HG03565 (cell line): ENCODE results near the gene DLG2.
"Not testable (repeated sequence)": the region's sequence is repeated elsewhere in the genome, so short reads cannot be mapped to it uniquely, and the experiment has no call there.

Experiments
- ATAC-seq: cut with Tn5 transposase; IDR thresholded peaks from one replicate; pipeline ENCODE4 v1.9.1; 2021; ENCODE audit warnings: mild to moderate bottlenecking, moderate library complexity; ENCODE audit not compliant: unreplicated experiment

Gene DLG2

DNA sequence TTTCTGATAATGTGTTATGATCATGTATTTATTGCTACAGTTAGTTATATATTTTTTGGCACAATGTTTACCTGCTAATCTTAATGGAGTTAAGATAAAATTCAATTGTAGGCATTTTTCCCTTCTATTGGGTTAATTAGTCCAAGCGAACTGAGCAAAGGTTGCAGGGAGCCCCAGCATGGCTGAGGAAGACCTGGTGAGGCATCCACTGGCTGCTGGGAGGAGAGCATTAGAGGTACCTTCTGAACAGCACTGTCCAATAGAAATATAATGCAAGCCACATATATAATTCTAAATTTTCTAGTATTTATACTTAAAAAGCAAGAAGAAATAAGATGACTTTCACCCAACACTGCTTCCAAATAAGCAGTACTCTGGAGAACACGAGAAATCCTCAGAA, 19.9 kb upstream of the DLG2 start:
- ATAC-seq = no peak

DNA sequence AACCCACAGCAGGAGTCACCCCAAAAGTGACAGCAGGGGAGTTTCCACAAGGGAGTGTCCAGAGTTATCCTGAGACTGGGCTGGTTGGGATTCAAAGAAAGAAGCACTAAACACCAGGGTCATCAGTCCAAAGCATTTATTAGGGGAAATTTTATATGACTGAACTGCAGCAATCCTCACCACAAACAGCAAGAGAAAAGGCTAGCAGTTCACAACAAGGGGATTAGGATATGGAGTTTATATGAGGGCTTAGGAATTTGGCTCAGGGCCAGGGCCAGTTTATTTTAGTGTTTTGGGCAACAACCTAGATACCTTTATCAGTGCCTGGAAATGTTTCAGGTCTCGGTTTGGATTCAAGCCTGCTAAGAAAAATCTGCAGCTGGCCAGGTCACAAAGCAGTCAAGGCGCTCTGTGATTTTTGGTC, 16.1 kb upstream of the DLG2 start:
- ATAC-seq = no peak

DNA sequence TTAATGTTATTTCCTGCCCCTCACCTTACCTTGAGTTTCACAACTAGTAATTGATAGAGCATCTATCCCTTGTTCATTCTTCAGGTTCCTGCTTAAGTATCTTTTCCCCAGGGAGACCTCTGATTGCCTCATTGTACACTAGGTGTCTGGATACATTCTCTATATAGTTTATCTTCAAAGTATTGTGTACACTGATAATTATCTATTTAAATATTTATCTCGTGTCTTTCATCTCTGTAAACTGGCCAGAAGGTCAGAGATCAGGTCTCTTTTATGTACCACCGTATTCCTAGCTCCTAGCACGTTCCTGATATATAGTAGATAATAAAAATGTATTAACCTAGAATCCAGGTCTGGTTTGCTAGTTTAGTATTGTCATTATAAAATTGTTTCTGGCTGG, 7.6 kb upstream of the DLG2 start:
- ATAC-seq = no peak

DNA sequence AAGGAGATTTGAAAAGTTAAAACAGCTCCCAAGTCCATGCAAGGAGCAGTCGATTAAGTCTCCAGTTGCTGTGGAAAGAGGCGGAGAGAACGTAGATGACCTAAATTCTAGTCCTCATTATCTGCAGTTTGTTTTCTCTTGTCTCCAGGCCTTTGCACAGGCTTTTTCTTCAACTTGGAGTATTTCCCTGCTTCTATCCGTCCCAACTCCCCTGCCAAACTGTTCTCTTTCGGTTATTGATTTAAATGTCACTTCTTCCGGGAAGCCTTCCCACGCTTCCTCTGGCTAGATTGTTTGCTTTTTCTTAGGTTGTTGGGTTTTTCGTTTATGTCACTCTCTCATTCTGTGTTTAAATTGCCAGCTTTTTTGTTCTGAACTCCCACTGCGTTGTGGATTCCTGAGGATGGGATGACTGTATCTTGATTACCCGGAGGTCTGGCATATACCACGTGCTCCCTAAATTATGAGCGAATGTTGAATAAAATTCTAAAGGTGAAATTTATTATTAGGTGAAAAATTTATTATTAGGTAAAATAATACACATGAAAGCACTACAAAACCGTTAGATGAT, 1.7 kb upstream of the DLG2 start:
- no peak for ATAC-seq

DNA sequence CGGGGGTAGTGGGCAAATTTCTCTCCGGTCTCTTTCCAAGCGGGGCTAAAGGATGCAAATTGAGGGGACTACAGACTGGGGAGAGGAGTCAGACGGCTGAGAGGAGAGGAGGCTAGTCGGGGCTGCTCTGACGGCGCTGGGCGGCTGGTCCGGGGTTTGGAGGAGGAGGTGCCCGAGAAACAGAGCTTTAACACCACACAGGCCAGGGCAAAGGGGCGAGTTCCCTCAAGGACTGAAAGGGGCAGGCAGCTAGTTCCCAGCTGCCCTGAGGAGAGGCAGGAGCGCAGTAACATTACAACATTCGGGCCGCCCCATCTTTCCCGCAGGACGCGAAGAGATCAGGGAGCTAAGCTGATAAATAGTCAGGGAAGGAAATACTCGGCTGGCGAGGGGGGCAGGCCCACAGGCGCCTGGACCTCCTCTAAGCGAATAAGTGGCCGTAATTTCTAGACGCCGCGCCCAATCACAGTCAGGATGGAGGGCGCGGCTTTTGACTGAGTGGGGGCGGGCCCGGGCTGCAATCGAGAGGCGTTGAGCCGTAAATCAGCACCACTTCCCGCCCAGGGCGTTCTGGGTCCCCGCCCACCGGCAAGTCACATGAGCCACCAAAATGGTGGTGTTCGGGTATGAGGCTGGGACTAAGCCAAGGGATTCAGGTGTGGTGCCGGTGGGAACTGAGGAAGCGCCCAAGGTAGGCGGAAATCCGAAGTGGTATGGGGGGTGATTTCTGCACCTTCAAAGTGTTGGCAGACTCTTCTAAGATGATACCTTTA, 1.0 kb upstream of the DLG2 start, which contains the start of gene TMEM126B:
Gene TMEM126B, plus strand, starts transcription at position 596 of the 773 bp plus-strand sequence. Its CDS starts 15 bp downstream, at position 611.
- ATAC-seq = peak; percentile 97

DNA sequence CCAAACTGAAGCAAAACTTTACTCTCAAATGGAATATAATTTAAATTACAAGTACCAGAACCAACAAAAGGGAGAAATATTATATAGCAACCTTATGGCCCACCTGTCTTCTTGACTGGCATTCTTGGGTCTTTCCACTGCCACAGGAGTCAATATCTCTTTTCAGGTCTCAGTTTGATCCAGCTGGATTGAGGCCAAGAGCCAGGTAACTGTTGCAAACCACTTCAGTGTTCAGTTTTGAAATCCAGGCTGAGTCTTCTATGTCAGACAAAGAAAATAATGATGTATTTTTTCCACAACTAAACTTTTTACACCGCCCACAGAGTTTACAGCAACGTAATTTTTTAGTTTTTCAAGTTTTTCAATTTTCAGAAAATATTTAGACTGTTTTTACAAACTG, 648 bp downstream of the DLG2 start:
- no peak for ATAC-seq

DNA sequence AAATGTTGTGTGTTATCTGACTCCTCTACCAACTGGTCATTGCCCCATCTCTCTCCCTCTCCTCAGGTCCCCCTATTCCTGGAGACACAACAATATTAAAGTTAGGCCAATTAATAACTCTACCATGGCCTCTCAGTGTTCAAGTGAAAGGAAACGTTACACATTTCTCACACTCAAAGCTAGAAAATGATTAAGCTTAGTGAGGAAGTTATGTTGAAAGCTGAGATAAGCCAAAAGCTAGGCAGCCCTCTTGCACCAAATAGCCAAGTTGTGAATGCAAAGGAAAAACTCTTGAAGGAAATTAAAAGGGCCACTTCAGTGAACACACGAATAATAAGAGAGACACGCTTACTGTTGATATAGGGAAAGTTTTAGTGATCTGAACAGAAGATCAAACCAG, 6.9 kb downstream of the DLG2 start:
- no peak for ATAC-seq

DNA sequence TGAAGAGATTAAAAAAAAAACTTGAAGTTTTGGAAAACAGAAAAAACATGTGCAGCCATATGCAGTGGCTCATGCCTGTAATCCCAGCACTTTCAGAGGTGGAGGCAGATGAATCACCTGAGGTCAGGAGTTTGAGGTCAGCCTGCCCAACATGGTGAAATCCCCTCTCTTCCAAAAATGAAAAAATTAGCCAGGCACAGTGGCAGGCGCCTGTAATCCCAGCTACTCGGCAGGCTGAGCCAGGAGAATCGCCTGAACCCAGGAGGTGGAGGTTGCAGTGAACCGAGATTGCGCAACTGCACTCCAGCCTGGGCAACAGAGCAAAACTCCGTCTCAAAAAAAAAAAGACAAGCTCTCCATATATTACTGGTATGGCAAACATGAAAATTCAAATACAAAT, 7.6 kb downstream of the DLG2 start:
- ATAC-seq = no peak

DNA sequence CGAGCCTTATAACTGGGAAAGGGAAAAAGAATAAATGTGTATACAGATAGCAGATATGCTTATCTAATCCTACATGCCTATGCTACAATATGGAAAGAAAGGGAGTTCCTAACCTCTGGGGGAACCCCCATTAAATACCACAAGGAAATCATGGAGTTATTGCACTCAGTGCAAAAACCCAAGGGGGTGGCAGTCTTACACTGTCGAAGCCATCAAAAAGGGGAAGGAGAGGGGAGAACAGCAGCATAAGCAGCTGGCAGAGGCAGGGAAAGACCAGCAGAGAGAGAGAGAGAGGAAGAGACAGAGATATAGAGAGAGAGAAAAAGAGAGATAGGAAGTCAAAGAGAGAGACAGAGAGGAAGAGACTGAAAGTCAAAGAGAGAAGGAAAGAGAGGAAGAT, 15.5 kb downstream of the DLG2 start:
- ATAC-seq = not testable (repeated sequence)

DNA sequence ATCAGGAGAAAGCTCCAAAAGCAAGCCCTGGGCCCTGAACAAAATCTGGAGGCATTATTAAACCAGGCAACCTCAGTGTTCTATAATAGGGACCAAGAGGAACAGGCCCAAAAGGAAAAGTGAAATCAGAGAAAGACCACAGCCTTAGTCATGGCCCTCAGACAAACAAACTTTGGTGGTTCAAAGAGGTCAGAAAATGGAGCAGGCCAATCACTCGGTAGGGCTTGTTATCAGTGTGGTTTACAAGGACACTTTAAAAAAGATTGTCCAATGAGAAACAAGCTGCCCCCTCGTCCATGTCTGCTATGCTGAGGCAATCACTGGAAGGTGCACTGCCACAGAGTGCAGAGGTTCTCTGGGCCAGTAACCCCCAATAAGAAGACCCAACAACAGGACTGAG, 17.9 kb downstream of the DLG2 start:
- ATAC-seq = not testable (repeated sequence)

DNA sequence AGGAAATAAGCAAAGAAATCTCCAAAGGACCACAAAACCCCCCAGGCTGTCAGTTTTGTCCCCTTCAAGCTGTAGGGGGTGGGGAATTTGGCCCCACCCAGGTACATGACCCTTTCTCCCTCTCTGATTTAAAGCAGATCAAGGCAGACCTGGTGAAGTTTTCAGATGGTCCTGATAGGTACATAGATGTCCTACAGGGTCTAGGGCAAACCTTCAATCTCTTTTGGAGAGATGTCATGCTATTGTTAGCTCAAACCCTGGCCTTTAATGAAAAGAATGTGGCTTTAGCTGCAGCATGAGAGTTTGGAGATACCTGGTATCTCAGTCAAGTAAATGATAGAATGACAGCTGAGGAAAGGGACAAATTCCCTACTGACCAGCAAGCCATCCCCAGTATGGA, 18.5 kb downstream of the DLG2 start:
- ATAC-seq = not testable (repeated sequence)

DNA sequence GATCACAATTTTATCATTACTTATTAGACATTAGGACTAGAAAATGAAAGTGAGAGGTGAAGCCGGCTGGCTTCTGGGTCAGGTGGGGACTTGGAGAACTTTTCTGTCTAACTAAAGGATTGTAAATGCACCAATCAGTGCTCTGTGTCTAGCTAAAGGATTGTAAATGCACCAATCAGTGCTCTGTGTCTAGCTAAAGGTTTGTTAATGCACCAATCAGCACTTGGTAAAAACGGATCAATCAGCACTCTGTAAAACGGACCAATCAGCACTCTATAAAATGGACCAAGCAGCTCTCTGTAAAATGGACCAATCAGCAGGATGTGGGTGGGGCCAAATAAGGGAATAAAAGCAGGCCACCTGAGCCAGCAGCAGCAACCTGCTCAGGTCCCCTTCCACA, 20.9 kb downstream of the DLG2 start:
- not testable (repeated sequence) for ATAC-seq

DNA sequence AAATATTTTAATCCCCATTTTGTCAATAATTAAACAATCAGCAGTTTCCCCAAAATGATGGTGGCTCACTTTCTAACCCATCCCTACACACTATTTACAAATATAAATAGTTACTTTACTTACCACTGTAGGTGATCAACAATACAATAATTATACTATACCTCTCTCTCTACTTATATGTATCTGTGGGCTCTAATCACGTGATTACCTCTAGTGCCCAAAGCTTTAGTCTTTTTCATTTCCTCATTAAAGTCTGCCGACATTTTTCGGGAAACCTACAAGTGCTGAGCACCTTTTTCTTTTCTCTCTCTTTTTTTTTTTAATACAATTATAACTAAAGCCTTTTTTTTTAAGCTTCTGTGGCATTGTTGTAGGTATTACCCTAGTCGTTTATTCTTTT, 23.9 kb downstream of the DLG2 start:
- no peak for ATAC-seq

DNA sequence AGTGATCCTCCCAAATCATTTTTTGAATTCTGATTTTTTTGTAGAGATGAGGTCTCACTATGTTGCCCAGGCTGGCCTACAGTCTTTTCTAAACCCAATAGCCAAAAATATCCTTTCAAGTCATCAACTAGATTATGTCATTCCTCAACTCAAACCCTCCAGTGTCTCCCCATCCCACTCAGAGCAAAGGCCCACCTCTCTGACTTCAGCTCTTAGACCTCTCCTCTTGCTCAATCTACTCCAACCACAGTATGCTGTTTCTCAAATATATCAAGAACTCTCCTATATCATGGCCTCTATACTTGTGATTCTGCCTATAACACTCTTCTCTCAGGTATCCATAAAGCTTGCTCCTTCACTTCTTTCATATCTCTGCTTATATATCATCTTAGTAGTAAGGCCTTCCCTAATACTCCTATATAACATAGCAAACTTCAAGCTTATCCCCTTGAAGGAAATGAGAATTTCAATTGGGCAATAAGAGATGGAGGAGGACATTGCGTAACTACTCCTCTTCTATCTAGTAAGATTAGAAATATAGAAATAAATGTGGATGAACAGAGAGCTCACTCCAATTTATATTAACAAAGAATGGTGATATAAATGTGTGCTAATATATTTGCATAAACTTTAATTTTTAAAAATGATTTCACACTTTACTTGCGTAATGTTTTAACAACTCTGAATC, 24.5 kb downstream of the DLG2 start:
- ATAC-seq = no peak

DNA sequence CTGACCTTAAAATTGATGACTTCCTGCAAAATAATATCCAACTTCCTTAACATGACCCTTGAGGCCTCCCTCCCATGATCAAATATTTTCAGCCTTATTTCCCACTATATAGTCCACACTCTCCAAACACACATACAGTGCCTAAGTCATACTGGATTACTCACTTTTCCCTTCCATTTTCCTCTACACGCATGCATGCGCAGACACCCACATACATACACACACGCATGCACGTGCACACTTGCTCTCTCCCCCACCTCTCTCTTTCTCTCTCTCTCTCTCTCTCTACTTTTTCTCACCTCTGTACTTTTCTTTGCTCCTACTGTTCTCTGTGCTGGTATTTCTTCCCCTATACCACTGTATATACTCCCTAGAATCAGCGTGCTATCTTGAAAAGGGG, 28.1 kb downstream of the DLG2 start:
- ATAC-seq = no peak

DNA sequence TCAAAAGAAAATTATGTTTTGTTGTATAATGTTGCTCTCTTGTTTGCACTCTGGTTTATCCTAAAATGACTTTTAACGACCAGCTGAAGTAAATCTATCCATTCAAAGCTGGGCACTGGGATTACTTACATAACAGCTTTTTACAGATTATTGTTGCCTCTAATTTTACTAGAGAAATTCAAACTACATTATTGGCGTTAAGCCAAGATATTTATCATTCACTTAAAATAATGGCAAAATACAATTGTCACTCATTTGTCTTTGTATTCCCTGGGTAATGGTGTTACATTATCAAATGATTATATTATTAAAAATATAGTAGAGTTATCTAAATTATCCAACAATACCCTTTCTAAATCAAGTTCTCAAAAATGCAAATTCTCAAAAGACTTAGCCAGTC, 30.3 kb downstream of the DLG2 start:
- no peak for ATAC-seq

DNA sequence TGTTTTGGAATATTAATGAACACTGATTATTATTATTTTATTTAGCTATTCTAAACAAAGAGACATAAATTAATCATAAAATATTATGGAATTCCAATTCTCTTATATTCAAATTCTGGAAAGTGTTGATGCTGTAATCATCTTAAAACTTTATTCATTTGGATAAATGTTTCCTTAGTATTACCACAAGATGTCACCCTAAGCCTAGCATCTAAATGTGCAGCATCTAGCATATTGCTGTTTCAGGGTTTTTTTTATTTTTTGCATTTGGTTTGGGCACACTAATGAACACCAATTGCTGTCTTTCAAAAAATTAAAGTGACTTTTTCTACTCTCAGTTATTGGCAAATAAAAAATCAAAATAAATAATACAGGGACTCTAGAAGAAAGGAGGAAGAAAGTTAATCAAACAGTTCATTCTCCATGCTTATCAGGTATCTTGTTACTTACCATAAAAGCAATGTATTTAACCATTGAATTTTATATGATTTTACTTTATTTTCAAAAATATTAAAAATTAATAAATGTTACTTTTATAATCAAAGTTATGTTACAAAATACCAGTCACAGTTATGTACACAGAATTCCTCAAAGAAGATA, 31.8 kb downstream of the DLG2 start:
- ATAC-seq = no peak

DNA sequence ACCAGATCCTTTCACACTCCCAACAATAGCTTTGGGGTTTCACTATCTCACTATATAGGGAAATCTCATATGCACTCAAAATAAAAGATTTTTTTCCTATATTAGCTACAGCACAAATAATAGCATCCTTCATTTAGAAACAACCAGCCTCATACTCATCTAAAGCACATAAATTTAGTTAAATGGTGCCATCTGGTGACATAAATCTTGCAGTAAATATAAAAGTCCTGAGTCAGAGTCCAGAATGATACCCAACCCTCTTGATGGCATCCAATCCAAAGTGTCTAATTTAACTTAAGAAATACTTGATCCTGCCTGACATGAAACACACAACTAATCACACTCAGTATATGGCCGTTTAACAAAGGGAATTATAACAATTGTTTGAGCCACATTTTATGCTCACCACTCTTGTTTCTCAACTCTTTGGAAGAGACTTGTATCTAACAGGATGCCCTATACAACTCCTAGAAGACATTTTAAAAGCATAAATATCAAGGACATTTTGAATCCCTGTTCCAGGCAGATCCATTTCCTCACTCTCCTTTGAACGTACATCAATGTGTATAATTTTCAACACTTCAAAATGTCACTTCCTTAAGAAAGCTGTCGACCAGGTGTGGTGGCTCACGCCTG, 36.2 kb downstream of the DLG2 start:
- no peak for ATAC-seq

DNA sequence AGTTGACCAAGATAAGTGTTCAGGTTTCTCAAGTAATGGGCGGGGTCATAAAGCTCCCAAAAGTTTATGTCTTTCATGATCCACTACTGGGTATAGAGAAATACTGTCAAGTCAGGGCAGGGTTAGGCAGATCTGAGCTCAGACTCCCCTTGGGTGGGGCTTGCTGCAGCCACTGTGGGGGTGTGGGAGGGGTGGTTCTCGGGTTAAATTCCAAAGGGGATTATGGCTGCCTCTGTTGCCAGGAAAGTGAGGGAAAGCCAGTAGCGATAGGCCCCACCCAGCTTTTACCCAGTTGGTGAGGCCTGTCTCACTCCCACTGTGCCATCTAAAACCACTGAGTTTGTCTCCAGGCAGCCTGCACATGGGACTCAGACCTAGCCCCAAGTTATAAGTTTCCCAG, 37.8 kb downstream of the DLG2 start:
- ATAC-seq = no peak

DNA sequence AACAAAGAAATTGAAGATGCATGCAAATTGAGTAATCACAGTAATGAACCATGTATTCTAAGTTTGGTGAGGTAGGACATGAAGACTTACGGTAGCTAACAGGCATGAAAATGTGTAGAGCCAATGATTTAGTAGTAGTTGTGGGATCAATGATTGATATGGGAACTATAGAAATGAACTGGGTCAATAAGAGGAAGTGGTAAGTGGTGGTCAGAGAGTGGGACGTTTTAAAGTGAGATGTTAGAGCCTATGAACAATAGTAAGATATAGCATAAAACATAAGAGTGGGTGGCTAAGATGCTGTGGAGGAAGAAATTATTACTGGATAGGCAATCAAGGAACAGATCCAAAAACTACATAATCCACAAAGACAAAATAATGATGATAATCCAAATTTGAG, 45.0 kb downstream of the DLG2 start:
- ATAC-seq = no peak

DNA sequence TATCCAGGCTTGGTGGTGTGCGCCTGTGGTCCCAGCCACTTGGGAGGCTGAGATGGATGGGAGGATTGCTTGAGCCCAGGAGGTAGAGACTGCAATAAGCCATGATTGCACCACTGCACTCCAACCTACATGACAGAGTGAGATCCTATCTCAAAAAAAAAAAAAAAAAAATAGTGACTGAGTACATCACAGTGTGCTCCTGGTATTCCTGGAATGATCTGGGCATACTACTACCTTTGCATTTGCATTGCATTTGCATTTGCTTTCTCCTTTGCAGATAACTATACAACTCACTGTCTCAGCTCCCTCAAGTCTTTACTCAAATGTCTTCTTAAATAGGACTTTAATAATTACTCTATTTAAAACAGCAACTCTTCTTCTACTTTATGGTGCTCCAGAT, 51.8 kb downstream of the DLG2 start:
- ATAC-seq = no peak
